GM12874 (cell line): Measurements from ENCODE around the gene ATP9A.

Source experiments
- CTCF ChIP-seq: IDR thresholded peaks from 2 replicates; pipeline ENCODE4 v1.5.1; 2011; ENCODE audit warnings: low read depth, mild to moderate bottlenecking, control low read depth, low read length, moderate library complexity; ENCODE audit not compliant: insufficient read depth

Gene ATP9A

DNA sequence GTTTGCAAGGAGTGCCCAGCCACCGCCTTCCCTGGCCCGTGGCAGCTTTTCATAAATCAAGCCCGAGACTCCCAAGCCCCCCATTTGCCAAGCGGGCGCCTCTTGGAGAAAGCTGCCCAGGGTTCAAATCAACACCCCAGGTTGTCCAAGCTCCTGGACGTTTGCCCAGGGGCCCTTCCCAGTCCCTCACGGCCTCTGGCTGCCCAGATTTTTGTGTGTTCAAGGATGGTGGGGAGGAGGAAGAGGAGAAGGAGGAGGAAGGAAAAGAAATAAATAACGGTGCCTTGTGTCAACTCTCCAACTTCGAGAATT is 205.1 kb downstream of the ATP9A start:
- no peak for TF ChIP-seq CTCF

DNA sequence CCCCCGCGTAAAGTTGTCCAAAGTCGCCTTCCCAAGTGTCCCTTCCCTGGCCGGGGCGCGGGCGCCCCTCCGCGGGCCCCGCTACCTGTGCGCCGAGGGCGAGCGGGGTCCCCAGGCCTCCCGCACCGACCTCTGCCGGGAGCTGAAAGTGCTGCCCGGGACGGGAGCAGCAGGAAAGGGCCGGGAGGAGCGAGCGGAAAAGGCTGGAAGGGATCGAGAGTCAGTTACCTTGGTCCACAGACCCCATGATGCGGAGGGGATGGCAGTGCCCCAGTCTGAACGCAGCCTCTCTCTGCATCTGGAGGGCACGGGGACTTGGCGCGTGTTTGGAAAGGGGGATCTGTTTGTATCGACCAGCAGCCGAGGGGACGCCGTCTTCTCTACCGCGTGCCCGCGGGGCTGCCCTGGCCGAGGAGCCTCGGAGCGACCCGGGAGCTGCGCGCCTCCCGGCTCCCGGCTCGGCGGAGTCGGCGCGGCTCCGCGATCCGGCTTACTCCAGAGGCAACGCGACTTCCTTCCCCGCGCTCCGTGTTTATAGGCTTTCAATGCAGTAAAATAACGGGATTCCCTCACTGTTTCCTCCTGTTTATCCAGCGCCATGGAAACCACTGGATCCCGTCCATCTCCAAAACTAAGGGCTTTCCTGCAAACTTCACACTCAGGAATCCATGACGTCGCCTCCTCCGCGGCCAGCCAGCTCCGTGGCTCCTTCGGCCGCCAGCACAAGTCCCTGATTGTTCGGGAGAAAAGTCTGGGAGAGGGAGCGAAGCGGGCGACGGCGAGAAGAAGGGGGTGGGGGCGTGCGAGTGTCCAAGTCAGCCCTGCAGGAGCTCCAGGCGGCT is 205.6 kb downstream of the ATP9A start:
- TF ChIP-seq CTCF: peak; percentile 18; the same call in 1 of the 2 replicates

DNA sequence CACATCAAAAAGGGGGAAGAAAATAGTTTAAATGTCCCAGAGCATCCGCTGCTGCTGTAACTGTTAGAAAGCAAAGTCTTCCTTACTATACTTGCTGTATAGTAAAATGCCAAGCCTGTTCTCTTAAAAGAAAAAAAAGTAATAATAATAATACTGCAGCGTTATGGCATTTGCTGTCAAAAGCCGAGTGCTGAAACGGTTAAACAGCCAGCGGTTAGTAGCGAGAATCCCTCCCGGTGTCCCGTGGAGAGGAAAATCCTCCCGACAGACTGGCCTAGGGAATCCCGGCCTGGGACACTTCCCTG is 206.2 kb downstream of the ATP9A start:
- TF ChIP-seq CTCF: no peak

GRCh38 chr20:51560550-51561307 is 207.5 kb downstream of the ATP9A start:
- no peak for TF ChIP-seq CTCF

- no peak for TF ChIP-seq CTCF
These were observed 208.1 kb downstream of the ATP9A start for GRCh38 chr20:51560042-51560441.

- TF ChIP-seq CTCF: no peak
These were observed 213.5 kb downstream of the ATP9A start for GRCh38 chr20:51554538-51555165.

- no peak for TF ChIP-seq CTCF
These were observed 214.2 kb downstream of the ATP9A start for GRCh38 chr20:51553897-51554486.
